Measurements from ENCODE around the gene SLC26A11.

- TF ChIP-seq SP1 (IDR thresholded peaks at IDR 0.05) (no peak), SUZ12 (IDR thresholded peaks at IDR 0.05) (no peak), FOXM1 (IDR thresholded peaks at IDR 0.05; ENCODE audit: borderline replicate concordance) (no peak), HDGF (IDR thresholded peaks at IDR 0.05; ENCODE audit: borderline replicate concordance) (no peak), BHLHE40 (IDR thresholded peaks at IDR 0.05; ENCODE audit: borderline replicate concordance) (no peak), FOXK2 (IDR thresholded peaks at IDR 0.05) (no peak), TARDBP (IDR thresholded peaks at IDR 0.05) (0 out of 2 replicates have a peak, but pooled peaks have one; percentile 28), FOXA1 (IDR thresholded peaks at IDR 0.05) (no peak)
- TF ChIP-seq, protein P1, sequence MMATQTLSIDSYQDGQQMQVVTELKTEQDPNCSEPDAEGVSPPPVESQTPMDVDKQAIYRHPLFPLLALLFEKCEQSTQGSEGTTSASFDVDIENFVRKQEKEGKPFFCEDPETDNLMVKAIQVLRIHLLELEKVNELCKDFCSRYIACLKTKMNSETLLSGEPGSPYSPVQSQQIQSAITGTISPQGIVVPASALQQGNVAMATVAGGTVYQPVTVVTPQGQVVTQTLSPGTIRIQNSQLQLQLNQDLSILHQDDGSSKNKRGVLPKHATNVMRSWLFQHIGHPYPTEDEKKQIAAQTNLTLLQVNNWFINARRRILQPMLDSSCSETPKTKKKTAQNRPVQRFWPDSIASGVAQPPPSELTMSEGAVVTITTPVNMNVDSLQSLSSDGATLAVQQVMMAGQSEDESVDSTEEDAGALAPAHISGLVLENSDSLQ (IDR thresholded peaks at IDR 0.05): no peak
Observed at GRCh38 chr17:80274871-80275449, 54.7 kb downstream of the SLC26A11 start.

Data from HEK293T (cell line).